ENCODE results near the gene RALGDS.
"Not testable (repeated sequence)": the region's sequence is repeated elsewhere in the genome, so short reads cannot be mapped to it uniquely, and the experiment has no call there.

RALGDS gene

DNA sequence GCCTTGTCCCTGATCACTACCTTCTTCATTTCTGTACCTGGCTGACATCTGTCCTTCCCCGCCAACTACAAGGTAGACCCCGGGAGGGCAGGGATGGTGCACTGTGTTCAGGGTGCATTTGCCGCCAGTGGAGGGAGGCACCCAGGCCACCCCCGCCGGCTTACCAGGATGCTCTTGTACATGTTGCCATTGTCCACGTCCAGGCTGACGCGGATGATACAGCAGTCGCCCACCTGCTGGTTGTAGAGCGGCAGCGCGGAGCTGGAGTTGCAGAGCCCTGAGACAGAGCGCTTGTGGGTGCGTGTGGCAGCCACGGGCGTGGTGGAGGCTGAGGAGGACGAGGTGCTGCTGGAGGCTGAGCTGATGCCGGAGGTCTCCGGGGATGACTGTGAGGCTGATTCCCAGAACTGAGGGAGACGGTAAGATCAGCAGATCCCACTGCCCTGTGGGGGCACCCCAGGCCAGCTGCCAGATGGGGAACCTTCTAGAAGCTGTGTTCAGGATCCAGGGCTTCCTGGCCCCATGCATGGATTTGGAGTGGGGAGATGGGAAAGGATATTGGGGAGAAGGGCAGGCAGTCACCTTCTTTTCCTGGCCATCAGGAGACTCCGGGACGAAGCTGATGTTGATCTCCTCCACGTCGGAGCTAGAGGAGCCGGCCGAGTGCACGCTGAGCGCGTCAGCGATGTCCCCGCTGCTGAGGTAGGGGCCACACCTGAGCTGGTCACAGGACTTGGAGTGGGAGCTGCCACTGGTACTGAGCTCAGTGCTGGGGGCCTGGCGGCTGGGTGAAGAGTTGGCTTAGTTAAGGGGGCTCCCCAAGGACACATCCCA, 19.5 kb downstream of the RALGDS start:
- H3K9me3 Mint-ChIP-seq = peaks cover under 1% of the 10 kb centered on the region
- no peak overlapping the region for H3K4me3 Mint-ChIP-seq
- no peak overlapping the region for H3K27ac Mint-ChIP-seq
- H3K36me3 Mint-ChIP-seq (ENCODE audit: low read depth) = peaks cover 57% of the 10 kb centered on the region
- no peaks in the 10 kb centered on the region for H3K4me1 Mint-ChIP-seq (ENCODE audit: low read depth)
- no peaks in the 10 kb centered on the region for H3K27me3 Mint-ChIP-seq

DNA sequence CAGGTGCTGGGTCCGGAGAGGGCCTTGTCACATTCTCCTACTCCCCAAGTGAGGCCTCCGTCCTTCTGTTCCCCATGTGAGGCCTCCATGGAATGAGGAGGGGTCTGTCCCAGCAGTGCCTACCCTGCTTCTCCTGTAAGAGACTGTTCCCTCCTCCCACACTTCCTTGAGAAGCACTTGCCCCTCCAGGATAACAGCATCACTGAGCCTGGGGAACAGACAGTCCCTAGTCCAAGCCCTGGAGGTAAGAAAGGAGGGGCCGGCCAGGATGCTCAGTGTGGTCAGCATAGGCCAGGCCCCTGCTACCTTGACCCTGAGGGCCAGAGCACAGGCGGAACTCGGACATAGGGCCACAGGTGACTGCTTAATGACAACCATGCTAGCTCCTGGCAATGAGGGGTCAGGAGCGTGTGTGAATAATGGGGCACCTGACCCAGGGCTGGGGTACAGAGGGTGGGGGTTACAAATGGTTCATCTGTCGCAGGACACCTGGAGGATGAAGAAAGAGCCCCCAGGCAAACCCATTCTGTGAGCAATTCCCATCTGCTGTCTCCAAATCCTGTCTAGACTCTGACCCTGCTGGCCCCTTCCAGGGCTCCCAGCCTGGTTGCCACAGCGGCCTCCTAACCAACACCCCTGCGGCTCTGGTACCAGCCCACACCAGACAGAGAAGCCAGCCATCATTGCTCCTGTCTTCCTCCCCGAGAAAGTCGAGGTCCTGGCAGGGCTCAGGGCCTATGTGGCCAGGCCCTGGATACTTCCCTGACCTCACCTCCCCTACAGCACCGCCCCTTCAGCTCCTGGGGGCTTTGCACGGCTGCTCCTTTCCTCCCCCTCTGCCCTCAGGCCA, 20.3 kb downstream of the RALGDS start:
- Mint-ChIP-seq H3K9me3 (peaks cover 8% of the 10 kb centered on the region), H3K27ac (no peak overlapping the region), H3K4me1 (ENCODE audit: low read depth) (no peaks in the 10 kb centered on the region), H3K4me3 (no peak overlapping the region), H3K36me3 (ENCODE audit: low read depth) (peaks cover 65% of the 10 kb centered on the region), H3K27me3 (no peaks in the 10 kb centered on the region)

DNA sequence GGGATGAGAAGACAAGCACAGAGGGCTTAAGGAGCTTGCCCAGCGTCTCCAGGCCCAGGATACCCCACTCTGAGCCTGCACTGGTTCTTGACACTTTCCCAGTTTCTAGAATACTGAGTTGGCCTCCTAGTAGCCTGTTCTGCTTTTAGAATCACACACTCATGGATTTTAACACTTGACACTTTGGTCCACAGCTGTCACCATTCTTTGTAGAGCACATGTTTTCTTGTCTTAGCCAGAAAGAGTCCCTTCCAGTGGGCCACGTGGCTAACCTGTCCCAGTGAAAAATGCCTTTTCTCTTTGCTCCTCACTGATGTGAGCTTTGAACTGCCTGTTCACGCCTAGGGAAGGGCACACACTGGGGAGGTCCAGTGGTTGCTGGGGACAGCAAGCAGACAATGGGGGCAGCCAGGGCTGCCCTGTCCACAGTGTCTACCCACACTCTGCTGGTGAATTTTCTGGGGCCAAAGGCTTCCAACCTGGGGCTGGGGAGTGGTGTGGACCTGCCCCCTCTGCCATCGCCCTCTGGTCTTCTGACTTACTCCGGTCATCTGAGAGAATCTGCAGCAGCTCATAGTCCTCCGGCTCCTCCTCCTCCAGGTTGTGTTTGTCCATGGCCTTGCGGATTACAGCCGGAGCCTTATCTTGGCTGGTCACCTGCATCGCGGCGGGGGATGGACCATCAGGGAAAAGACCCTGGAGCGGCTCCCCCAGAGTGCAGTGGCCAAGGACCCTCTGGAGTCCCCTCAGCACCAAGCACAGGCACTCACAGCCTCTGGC, 21.1 kb downstream of the RALGDS start:
- Mint-ChIP-seq H3K4me1 (ENCODE audit: low read depth) (no peaks in the 10 kb centered on the region), H3K9me3 (peaks cover 14% of the 10 kb centered on the region), H3K36me3 (ENCODE audit: low read depth) (peaks cover 69% of the 10 kb centered on the region), H3K27ac (peak overlapping the region; percentile 11), H3K27me3 (no peaks in the 10 kb centered on the region), H3K4me3 (no peak overlapping the region)

GRCh38 chr9:133098871-133099270, 22.2 kb downstream of the RALGDS start:
- Mint-ChIP-seq H3K4me3 (no peak overlapping the region), H3K4me1 (ENCODE audit: low read depth) (no peaks in the 10 kb centered on the region), H3K9me3 (peaks cover 17% of the 10 kb centered on the region), H3K36me3 (ENCODE audit: low read depth) (peaks cover 66% of the 10 kb centered on the region), H3K27ac (no peak overlapping the region), H3K27me3 (no peaks in the 10 kb centered on the region)

DNA sequence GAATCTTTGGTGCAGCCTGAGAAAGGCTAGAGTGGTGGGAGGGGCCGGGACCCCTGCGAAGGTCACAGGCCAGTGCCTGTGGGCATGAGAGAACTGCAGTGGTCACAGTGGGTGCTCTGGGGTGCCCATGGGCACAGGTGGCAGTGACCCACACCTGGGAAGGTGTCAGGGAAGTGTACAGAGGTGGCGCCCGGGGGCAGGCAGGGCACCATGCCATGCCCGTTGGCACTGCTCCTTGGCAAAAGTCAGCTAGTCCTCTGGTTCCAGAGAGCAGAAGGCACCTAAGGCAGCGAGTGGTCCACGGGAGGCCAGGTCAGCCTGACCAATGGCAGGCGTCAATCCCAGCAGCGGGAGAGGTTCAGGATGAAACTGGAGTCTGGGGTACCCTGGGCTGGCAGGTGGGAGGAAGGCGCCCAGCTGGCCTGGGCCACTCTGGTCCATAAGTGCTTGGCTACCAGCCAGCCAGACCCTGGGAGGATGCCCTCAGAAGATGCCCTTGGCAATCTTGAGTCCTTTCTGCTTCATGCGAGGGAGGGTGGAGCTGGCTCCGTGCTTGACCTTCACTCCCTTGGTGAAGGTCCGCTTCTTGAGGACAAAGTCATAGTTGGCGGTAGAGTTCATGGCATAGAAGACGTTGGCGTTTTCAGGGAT, 22.8 kb downstream of the RALGDS start:
- Mint-ChIP-seq H3K4me3 (no peak overlapping the region), H3K36me3 (ENCODE audit: low read depth) (peaks cover 65% of the 10 kb centered on the region), H3K4me1 (ENCODE audit: low read depth) (no peaks in the 10 kb centered on the region), H3K27me3 (no peaks in the 10 kb centered on the region), H3K9me3 (peaks cover 17% of the 10 kb centered on the region), H3K27ac (no peak overlapping the region)

GRCh38 chr9:133094842-133095393, 26.1 kb downstream of the RALGDS start:
- H3K36me3 Mint-ChIP-seq (ENCODE audit: low read depth) = peaks cover 45% of the 10 kb centered on the region
- no peaks in the 10 kb centered on the region for H3K4me1 Mint-ChIP-seq (ENCODE audit: low read depth)
- H3K4me3 Mint-ChIP-seq = no peak overlapping the region
- no peaks in the 10 kb centered on the region for H3K27me3 Mint-ChIP-seq
- no peak overlapping the region for H3K27ac Mint-ChIP-seq
- H3K9me3 Mint-ChIP-seq = peaks cover 17% of the 10 kb centered on the region

GRCh38 chr9:133094351-133094750, 26.7 kb downstream of the RALGDS start:
- Mint-ChIP-seq H3K9me3 (peaks cover 17% of the 10 kb centered on the region), H3K36me3 (ENCODE audit: low read depth) (peaks cover 39% of the 10 kb centered on the region)
- not testable (repeated sequence) for H3K27ac Mint-ChIP-seq; H3K4me3 Mint-ChIP-seq; H3K27me3 Mint-ChIP-seq; H3K4me1 Mint-ChIP-seq (ENCODE audit: low read depth)

GRCh38 chr9:133090752-133091385, 30.2 kb downstream of the RALGDS start:
- Mint-ChIP-seq H3K27me3 (no peaks in the 10 kb centered on the region), H3K9me3 (peaks cover 10% of the 10 kb centered on the region), H3K36me3 (ENCODE audit: low read depth) (peaks cover 6% of the 10 kb centered on the region), H3K4me3 (no peak overlapping the region), H3K4me1 (ENCODE audit: low read depth) (no peaks in the 10 kb centered on the region), H3K27ac (no peak overlapping the region)

GRCh38 chr9:133090187-133090586, 30.9 kb downstream of the RALGDS start:
- Mint-ChIP-seq H3K27me3 (no peaks in the 10 kb centered on the region), H3K36me3 (ENCODE audit: low read depth) (peaks cover 4% of the 10 kb centered on the region), H3K27ac (no peak overlapping the region), H3K4me3 (no peak overlapping the region), H3K9me3 (peaks cover 6% of the 10 kb centered on the region), H3K4me1 (ENCODE audit: low read depth) (no peaks in the 10 kb centered on the region)

- H3K9me3 Mint-ChIP-seq = no peaks in the 10 kb centered on the region
Observed at GRCh38 chr9:133089271-133089671, 31.8 kb downstream of the RALGDS start.

DNA sequence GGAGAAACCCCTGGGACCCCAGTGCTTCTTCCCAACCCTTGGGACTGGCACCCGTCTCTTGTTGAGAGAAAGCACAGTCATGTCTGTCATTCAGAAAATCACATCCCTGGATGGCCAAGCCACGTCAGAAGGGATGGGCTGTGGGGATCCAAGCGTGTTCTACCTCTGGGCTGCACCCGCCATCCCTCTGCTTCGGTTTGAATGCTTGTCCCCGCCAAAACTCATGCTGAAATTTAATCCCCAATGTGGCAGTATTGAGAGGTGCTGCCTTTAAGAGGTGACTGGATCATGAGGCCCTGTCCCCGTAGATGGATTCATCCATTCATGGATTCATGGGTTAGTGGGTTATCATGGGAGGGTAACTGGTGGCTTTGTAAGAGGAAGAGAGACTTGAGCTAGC, 32.3 kb downstream of the RALGDS start:
- H3K27me3 Mint-ChIP-seq = no peaks in the 10 kb centered on the region
- no peak overlapping the region for H3K4me3 Mint-ChIP-seq
- H3K4me1 Mint-ChIP-seq (ENCODE audit: low read depth) = no peaks in the 10 kb centered on the region
- no peaks in the 10 kb centered on the region for H3K36me3 Mint-ChIP-seq (ENCODE audit: low read depth)
- H3K9me3 Mint-ChIP-seq = no peaks in the 10 kb centered on the region
- no peak overlapping the region for H3K27ac Mint-ChIP-seq

More at GRCh38 chr9:133089271-133089671, 31.8 kb downstream of the RALGDS start:
- no peak overlapping the region for H3K27ac Mint-ChIP-seq
- no peaks in the 10 kb centered on the region for H3K36me3 Mint-ChIP-seq (ENCODE audit: low read depth)
- H3K4me1 Mint-ChIP-seq (ENCODE audit: low read depth) = no peaks in the 10 kb centered on the region
- no peak overlapping the region for H3K4me3 Mint-ChIP-seq
- no peaks in the 10 kb centered on the region for H3K27me3 Mint-ChIP-seq

GRCh38 chr9:133088146-133088750, 32.8 kb downstream of the RALGDS start:
- no peaks in the 10 kb centered on the region for H3K4me1 Mint-ChIP-seq (ENCODE audit: low read depth)
- H3K27me3 Mint-ChIP-seq = no peaks in the 10 kb centered on the region
- no peaks in the 10 kb centered on the region for H3K36me3 Mint-ChIP-seq (ENCODE audit: low read depth)
- H3K27ac Mint-ChIP-seq = no peak overlapping the region
- H3K9me3 Mint-ChIP-seq = no peaks in the 10 kb centered on the region
- no peak overlapping the region for H3K4me3 Mint-ChIP-seq

DNA sequence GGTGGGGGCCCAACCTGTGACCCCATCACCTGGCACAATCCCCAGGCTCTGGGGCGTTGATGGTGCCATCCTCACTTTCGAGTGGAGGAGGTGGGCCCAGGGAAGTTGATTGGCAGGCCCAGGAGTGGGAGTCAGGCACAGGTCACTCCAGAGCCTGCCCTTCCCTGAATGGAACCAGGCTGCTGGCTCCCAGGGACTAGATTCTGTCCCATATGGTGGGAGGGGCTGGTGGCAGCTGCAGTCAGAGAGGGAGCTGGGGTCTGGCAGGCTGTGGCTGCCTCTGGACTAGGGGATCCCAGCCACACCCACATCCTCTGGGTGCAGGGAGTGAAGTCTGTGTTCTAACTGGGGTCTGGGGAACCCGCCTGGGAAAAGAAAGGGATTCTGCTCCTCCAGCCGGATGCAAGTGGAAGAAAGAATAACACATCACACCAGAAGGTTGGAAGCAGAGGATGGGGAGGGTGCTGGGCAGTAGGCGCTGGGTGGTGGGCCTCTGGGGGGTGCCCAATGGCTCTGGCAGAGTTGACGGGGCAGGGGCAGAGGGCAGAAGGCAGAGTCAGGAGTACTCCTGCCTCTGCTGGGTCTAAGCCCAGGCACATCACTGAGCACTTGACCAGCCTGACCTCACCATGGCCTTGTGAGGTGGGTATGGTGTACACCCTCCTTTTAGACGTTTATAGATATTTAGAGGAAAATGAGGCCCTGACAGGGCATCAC, 33.5 kb downstream of the RALGDS start:
- no peaks in the 10 kb centered on the region for H3K36me3 Mint-ChIP-seq (ENCODE audit: low read depth)
- no peaks in the 10 kb centered on the region for H3K9me3 Mint-ChIP-seq
- H3K27ac Mint-ChIP-seq = no peak overlapping the region
- no peaks in the 10 kb centered on the region for H3K27me3 Mint-ChIP-seq
- no peak overlapping the region for H3K4me3 Mint-ChIP-seq
- H3K4me1 Mint-ChIP-seq (ENCODE audit: low read depth) = no peaks in the 10 kb centered on the region

All from stimulated activated naive CD8-positive, alpha-beta T cell treated with anti-CD3 and anti-CD28 coated beads, Interleukin-15, Interleukin-2, amounts not matched to agents 100 ng/mL and 50 ng/mL, for 24 hours (primary cell).